A673 (cell line): ENCODE results near the gene OSBP2.

ENCODE experiments used
- CTCF ChIP-seq: fragments of 300-800, 200-600 bp; sonication (generic); conservative IDR thresholded peaks from 2 replicates; pipeline ENCODE4 v1.5.1; 2017; ENCODE audit warnings: low read depth, mild to moderate bottlenecking, antibody characterized with exemption, low read length, moderate library complexity, mixed read lengths
- EZH2 ChIP-seq: fragments of 200-600 bp; sonication (generic); IDR thresholded peaks from 2 replicates; pipeline ENCODE4 v1.6.1; 2017; ENCODE audit warnings: borderline replicate concordance, low read depth, mild to moderate bottlenecking, mixed read lengths, antibody characterized with exemption, low read length; ENCODE audit not compliant: poor library complexity, severe bottlenecking

- no peak for TF ChIP-seq CTCF
- no peak for TF ChIP-seq EZH2
Observed at GRCh38 chr22:30903876-30904460, 209.3 kb downstream of the OSBP2 start.
